GM19452 (cell line): ENCODE data around the gene CDH12.
"Not testable (repeated sequence)": the region's sequence is repeated elsewhere in the genome, so short reads cannot be mapped to it uniquely, and the experiment has no call there.

Source experiments
- ATAC-seq: cut with Tn5 transposase; IDR thresholded peaks from one replicate; pipeline ENCODE4 v1.9.1; 2021; ENCODE audit not compliant: unreplicated experiment

Gene CDH12

DNA sequence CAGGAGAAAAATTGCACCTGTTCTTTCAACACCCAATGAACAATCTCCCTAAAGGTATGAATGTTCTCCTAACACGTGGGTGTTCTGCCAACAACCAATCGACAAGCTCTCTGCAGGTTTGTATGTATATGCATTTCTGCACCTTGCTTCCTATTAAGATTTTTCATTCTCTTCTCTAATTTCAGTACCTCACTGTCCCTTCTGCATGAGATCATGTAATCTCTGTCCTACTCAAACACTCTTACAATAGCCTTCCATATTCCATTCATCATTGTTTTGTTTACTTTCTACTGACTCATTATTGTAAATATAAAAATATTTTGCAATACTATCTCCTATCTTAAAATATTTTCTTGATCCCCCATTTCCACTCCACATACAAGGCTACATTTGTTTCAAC lies 382.0 kb downstream of the CDH12 start:
- no peak for ATAC-seq

GRCh38 chr5:22470408-22470807 lies 382.7 kb downstream of the CDH12 start:
- no peak for ATAC-seq

GRCh38 chr5:22465616-22466015 lies 387.5 kb downstream of the CDH12 start:
- no peak for ATAC-seq

DNA sequence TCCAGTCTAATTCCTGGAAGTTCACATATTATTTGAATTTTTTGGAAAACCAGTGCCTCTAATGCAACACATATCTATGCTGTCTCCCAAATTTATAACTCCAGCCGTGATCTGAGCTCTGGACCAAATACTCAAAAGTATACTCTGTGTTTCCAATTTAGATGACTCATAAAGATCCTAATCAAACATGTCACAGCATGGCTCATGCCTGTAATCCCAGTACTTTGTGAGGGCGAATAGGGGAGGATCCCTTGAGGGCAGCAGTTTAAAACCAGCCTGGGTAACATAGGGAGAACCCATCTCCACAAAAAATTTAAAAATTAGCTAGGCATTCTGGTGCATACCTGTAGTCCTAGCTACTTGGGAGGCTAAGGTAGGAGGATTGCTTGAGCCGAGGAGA lies 388.0 kb downstream of the CDH12 start:
- ATAC-seq: no peak

GRCh38 chr5:22460189-22460588 lies 393.0 kb downstream of the CDH12 start:
- ATAC-seq: no peak

DNA sequence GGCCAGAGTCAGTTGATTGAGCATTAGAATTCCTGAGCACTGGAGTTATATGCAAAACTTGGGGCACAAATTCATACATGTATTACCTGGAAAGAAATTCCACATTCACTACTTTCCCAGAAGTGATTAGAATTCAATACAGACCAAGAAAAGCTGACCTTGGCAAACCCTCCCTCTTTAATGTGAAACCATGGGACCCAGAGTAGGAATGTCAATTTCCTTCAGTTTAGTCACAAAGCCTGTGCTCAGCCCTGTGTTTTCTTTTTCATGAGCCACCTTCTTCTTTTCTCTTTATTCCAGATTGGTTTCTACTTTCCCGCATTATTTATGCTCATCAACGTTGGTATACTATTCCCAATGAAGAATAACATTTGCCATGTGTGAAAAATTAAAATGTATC lies 420.2 kb downstream of the CDH12 start:
- ATAC-seq: no peak

GRCh38 chr5:22431840-22432239 lies 421.3 kb downstream of the CDH12 start:
- no peak for ATAC-seq

DNA sequence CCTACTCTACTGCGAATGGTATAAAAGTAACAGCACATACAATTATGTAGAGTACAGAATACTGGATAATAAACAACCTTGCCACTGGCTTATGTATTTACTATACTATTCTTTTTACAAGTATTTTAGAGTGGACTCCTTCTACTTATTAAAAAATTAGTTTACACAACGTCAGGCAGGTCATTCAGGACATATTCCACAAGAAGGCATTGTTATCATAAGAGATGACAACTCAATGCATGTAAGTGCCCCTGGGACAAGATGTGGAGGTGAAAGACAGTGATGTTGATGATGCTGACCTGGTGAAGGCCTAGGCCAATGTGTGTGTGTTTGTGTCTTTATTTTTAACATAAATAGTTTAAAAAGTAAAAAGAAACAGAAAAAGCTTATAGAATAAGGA lies 421.7 kb downstream of the CDH12 start:
- no peak for ATAC-seq

GRCh38 chr5:22411554-22412349 lies 441.4 kb downstream of the CDH12 start:
- ATAC-seq: no peak

DNA sequence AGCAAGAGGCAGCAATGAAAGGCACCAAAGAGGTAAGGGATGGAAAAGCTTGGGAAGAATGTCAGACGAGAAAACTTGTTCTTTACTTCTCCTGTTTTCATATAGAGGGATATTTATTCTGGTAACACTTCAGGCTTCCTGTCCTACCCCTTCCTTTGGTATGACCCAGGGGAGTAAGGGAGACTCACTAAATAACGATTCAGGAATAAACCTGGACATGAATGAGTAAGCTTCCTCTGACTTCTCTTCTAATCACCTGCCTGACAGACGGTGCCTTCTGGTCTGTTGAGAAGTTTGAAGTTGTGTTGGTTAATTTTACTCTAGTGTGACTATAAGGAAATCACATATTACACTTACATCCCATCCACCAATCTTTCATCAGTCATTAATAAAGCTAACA lies 461.2 kb downstream of the CDH12 start:
- ATAC-seq: no peak

DNA sequence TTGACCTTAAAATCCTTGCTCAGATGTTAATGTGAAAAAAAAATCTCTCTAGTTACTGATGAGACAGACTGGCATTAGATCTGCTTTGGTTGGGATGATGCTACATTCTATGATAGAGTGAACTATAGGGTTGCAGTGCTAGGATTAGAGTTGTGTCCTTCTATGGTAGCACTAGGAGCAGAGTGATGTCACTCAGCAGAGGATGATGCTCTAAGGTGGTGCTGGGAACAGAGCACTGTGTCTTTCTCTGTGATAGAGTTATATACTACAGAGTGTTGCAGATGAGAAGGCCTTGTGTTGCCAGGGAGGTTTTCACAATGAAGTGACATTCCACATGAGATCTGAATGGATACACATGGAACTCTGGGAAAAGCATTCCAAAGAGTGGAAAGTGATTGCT lies 462.3 kb downstream of the CDH12 start:
- no peak for ATAC-seq

DNA sequence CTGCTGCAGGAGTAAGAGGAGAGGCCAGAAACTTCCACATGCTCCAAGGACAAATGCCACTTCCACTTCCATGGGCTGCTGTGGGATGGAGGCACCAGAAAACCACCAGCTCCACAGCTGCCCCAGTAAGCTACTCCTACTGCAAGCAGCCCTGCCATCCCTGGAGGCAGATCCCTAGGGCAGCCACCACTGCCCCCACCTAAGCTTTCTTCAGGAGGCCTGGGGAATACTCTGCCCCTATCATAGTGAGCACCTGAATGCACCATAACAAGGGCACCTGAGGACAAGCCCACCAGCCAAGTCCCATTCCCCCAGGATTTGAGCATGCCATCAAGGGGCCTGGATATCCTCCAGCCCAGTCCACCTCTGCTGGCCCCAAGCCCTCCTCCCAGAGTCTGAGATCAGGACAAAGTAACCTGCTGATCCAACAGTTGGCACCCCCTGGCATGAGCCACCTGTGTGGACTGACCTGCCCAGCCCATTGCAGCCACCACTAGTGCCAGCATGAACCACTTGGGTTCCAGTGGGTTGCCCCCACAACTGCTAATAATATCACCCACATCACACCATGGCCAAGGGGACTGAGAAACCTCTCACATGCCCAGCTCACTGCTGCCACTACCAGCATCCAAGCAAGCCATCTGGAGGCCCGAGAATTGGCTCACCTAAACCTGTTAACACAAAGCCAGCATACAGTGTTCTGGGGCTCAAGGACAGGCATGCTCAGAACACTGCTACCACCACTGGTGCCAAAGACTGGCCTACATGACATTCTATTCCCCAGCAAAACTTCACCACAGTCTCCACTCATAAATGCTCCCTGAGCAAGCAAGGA lies 480.1 kb downstream of the CDH12 start:
- no peak for ATAC-seq

- no peak for ATAC-seq
Observed at GRCh38 chr5:22372376-22372775, 480.8 kb downstream of the CDH12 start.

- no peak for ATAC-seq
Observed at GRCh38 chr5:22354956-22355355, 498.2 kb downstream of the CDH12 start.

GRCh38 chr5:22352493-22352892 lies 500.7 kb downstream of the CDH12 start:
- no peak for ATAC-seq

DNA sequence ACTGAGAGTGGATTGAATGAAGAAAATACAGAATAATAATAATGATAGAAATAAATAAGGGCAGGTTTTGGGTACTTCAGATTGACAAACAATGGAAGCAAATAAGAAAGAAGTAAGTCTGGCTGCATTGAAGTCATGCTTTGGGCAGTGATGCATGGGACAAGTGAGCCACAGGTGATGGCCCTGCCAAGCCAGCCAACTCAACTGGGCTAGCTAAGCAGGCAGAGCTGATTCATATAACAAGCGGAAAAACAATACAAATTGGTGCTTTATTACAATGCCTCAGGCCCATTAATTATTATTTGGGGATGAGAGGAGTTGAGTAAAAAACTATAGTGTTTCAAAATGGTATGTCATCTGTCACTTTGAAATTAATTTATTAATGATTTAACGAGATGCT lies 502.0 kb downstream of the CDH12 start:
- ATAC-seq: no peak

DNA sequence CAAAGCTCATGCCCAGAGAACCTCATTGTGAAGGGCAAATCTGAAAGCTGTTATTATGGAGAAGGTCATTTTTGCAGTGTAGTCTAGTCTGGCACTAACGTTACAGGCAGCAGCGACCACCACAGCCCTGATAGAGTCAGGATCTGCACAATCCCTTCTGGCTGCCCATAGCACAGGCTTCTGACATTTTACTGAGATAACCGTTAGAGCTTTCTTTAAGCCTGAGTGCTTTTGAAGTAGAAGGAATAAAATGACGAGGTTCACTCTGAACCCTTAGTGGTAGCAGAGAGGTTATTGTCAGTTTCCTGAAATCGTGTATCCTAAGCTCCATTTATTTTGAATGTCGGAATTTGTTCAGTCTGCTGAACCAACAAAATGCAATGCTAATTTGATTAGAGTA lies 505.1 kb downstream of the CDH12 start:
- ATAC-seq: no peak

DNA sequence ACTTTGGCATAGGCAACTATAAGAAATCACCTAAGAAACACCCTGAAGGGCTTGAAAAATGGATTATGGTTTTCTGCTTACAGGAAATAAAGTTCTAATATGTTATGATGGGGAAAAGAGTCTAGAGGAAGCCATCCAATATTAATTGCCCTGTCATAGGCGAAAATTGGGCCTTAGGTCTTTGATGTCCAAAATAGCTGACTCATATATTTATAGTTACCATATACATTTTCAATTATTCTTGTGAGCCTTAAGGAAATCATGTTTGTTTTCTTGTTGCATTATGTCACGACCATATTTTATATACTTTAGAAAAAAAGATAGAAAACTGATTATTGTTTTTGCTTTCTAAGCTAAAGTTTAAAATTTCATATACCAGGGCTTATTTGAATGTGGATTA lies 509.1 kb downstream of the CDH12 start:
- no peak for ATAC-seq

DNA sequence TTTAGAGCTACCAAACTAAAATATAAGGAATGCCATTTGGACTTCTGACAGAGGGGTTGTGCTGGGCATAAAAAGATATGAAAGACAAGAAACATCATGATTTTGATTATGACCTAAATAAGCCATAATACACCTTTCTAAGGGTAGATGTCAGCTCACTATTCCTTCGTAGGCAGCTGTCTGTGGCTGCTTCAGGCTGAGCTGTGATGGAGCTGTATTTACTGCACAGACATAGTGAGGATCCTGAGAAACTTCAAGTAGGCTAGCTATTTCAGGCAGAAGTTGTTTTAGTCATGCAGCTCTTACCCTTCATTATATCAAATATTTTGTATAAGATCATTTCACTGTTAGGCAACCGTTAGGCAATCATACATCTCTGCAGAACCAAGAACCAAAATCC lies 511.7 kb downstream of the CDH12 start:
- ATAC-seq: no peak

GRCh38 chr5:22332949-22333348 lies 520.2 kb downstream of the CDH12 start:
- ATAC-seq: not testable (repeated sequence)

- no peak for ATAC-seq
Observed at GRCh38 chr5:22329683-22330082, 523.5 kb downstream of the CDH12 start.

GRCh38 chr5:22319798-22320197 lies 533.3 kb downstream of the CDH12 start:
- ATAC-seq: no peak
